Left colon (tissue), 2 donors: ENCODE results near the gene EVC2. TPM values are rescaled to one million over a fixed set of nuclear protein-coding genes. Genes with fewer than 3 reads are reported as not detected.
"Not testable (repeated sequence)": the region's sequence is repeated elsewhere in the genome, so short reads cannot be mapped to it uniquely, and the experiment has no call there.

Source experiments
- ATAC-seq: fragments of 200-7000 bp; cut with Tn5 transposase; one replicate; pipeline ENCODE4 v1.9.1; 2020; ENCODE audit warnings: mild to moderate bottlenecking, moderate library complexity
- DNase-seq, 2 donors: peaks; one replicate each; pipeline ENCODE4 v3.0.0-alpha.2; 2020
- intact Hi-C, 2 donors: fragments of 100-400 bp; cut with DNase I in 1 of 2; cut with micrococcal nuclease in 1 of 2; formaldehyde crosslinking; loops; one replicate each; pipeline versions ENCODE4 v1.11.2 to v1.14.0; 2022; cut with DNase I, micrococcal nuclease
- total RNA-seq, 2 donors: library from RNA; stranded (reverse); fragmentation: NEBNext Ultra II Directional; extraction: Animal tissue kit (Norgen Biotek cat#: 25700); gene quantifications; one replicate each; pipeline ENCODE4 v1.2.1, GENCODE V29; 2021
- donor health status: DM: no; HTN: no; CAD: no.
- donor health status: DM: yes; HTN: yes; CAD: no.

The EVC2 gene
- total RNA-seq, 2 donors from 2014 or later = 0.82 to 1.4 TPM

DNA sequence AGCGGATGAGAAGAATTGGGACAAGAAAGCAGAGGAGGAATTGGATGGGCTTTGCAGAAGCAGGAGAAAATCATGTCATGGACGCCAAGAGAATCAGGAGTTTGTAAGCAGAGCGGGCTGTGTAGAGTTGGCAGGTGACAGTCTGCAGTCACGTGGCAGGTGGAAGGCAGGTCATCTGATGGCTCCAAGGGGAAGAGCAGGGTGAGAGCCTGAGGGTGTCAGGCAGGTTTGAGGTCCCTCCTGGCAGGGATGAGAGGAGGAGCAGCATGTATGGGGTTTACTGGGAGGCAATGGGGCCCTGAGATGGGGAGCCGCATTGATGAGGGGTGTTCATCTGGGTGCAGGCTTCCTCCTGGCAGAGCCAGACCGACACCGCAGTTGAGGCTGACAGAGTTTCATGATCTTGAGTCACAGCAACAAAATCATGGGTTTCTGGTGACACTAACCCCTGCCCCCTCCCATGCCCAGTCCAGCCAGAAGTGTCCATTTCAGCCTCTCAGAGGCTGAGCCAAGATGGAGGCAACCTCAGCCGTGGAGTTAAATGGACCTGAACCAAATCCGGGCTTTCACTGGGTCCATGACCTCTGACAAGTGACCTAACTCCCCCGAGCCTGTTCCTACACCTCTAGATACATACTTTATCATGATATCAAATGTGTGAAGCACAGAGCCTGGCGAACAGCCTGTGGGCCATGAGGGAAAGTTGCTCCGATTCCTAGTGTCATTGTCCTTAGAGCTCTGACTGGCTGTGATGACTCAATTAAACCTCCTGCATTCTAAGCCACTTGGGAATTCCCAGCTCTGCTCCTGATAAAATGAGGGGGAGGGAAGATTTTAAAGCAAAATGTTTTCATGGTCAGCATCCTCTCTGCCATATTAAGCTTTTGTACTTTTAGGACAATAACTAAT is 38.7 kb upstream of the EVC2 start:
- DNase-seq (no peak), ATAC-seq (no peak)
- intact Hi-C loops = no loop called here

GRCh38 chr4:5746250-5746649 is 37.9 kb upstream of the EVC2 start:
- intact Hi-C loops = no loop called here
- ATAC-seq (no peak), DNase-seq (no peak)

- intact Hi-C loops = no loop called here
- ATAC-seq = no peak
- no peak for DNase-seq
These were observed 34.6 kb upstream of the EVC2 start for GRCh38 chr4:5742968-5743367.

DNA sequence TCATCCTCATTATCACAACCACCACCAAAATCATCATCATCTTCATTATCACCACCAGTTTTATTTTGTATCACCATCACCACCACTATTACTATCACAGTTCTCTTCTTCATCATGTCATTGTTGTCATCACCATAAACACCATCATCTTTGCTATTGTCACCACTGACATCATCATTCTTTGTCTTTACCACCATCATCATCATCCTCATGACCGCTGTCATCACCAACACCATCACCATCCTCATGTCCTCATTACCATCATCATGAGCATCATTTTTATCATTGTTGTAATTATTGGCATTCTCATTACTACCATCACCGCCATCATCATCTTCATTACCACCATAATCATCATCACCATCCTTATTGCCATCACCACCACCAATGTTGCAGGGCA is 34.0 kb upstream of the EVC2 start:
- no peak for ATAC-seq
- no peak for DNase-seq
- intact Hi-C loops = no loop called here

DNA sequence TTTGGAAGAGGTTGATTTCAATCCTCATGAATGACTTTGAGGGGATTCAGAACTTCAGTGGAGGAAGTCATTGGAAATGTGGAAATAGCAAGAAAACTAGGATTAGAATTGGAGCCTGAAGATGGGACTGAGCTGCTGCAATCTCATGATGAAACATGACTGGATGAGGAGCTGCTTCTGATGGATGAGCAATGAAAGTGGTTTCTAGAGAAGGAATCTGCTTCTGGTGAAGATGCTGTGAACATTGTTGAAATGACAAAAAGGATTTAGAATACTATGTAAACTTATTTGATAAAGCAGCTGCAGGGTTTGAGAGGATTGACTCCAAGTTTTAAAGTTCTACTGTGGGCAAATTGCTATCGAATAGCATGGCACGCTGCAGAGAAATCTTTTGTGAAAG is 29.7 kb upstream of the EVC2 start:
- intact Hi-C loops = no loop called here
- DNase-seq (no peak), ATAC-seq (no peak)

GRCh38 chr4:5735463-5735862 is 27.1 kb upstream of the EVC2 start:
- DNase-seq (no peak), ATAC-seq (no peak)
- intact Hi-C loops = no loop called here

DNA sequence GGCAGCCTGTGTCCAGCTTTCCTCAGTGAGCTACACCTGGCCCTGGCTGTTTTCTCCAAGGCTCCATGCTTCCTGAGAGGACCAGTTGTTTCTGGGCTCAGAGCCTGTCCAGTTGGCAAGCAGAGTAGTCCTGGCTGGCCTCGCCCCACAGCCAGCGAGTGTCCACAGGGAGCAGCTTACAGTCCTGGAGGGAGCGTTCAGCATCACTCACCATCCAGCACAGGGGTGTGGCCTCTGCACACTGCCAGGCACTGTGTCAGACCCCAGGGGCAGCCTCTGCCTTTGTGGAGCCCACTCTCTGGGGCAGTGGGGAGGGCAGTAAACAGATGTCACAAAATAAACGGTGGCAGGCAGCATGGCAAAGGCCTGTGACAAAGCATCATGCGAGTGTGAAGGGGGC is 26.5 kb upstream of the EVC2 start:
- no peak for ATAC-seq
- DNase-seq = no peak
- intact Hi-C loops = no loop called here

DNA sequence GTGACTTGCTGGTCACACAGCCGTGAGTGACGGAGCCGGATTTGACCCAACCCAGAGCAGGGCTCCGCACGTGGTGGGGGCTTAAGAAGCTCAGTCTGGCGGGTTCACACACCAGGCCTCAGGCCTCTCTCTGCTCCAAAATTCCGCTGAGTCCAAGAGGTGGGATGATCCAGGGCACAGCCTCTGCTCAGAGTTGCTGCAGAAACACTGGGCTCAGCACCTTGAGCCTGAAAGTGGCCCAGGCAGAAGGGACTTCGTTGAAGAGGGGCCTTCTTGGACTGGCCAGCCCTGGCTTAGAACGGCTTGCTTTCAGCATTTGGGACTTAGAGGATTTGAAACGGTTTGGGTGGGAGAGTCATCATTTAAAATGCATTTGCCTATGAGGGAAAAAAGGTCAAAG is 23.8 kb upstream of the EVC2 start:
- intact Hi-C loops = no loop called here
- ATAC-seq (no peak), DNase-seq (no peak)

DNA sequence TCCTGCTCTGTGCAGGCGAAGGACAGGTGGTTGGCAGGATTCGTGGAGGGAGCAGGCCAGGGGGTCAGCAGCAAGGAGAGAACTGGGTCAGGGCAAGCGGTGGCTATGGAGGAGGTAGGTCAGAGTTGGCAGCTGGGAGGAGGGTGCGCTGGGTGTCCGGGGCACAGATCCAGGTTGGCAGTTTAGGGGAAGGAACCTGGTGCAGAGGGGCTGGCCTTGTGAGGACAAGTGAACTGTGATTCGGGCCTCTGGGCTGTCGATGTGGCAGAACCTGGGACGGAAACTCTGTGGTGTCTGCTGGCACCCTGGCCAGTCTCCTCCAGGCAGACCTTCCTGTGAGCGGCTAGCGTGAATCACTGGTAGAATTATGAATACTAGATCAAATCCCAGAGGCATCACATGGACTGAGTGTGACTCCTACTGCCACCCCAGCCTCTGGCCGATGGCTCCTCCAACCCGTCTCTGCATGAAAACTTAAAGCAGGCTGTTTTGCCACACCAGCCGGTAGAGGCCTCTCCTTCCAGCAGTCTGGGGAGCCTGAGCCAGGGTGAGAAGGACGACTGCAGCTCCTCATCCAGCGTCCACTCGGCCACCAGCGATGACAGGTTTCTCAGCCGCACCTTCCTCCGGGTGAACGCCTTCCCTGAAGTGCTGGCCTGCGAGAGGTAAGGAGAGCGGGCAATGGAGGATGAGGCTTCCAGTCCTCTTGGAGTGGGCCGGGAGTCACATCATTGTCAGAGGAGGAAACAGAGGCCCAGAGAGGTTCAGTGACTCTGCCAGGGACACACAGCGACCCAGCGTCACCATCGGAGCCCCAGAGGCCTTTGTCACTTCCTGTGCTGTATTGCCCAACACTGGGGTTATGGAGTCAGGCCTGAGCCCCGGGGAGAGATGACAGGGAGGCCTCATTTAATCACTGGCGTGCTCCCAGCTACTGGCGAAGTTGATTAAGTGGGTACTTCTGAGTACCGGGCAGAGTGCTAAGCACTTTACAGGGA is 22.9 kb upstream of the EVC2 start:
- intact Hi-C loops = no loop called here
- DNase-seq = no peak
- ATAC-seq = no peak

DNA sequence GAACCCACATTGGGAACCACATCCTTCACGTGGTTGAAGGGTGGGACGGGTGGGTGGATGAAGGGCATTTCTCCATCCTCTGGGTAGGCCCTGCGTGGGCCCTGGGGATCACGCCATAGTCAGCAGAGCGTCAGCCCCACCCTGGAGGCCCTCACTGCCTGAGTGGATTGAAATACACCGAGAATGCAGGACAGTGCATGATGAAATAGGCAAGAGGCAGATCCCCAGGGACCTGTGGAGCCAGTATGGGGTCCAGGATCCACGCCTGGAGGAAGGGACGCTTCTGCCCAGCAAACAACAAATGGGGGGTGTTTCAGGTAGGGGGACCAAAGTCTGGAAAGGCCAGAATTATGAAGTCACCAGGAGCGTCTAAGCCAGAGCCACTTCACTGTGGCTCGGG is 22.1 kb upstream of the EVC2 start:
- ATAC-seq (no peak), DNase-seq (no peak)
- intact Hi-C loops = no loop called here

DNA sequence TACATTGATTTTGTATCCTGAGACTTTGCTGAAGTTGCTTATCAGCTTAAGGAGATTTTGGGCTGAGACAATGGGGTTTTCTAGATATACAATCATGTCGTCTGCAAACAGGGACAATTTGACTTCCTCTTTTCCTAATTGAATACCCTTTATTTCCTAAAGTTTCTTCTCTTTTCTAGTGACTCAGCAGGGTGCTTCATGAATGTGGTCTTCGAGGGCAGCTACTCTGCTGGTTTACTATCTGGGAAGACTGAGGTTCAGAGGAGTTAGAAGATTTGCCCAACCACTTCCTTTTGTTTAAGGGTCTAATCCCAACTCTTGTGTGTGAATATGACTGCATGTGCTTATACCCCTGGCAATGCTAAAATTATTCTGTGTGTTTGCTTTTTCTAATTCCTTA is 20.1 kb upstream of the EVC2 start:
- intact Hi-C loops, DNase-seq, ATAC-seq: not testable (repeated sequence)

- no peak for ATAC-seq
- intact Hi-C loops = no loop called here
- DNase-seq = no peak
These were observed 16.0 kb upstream of the EVC2 start for GRCh38 chr4:5724377-5724776.

DNA sequence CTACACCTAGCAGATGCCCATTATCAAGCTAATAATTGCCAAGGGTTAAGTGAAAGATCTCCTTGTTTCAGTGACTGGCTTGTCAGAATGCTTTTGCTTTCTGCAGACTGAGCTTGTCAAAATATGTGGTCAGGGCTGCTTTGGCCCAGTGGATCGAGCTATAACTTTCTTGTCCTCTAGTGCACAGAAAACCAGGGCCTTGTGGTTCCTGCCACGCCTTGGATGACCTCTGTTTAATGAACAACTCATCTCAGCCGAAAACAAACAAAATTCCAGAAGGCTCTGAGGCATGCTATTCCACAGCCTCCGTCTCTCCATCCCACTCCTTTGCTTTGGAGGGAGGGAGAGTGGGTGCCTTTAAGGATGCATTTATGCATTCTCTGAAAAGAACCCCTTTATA is 14.0 kb upstream of the EVC2 start:
- no peak for DNase-seq
- intact Hi-C loops = no loop called here
- no peak for ATAC-seq

- DNase-seq (no peak), ATAC-seq (no peak)
- intact Hi-C loops = no loop called here
These were observed 13.6 kb upstream of the EVC2 start for GRCh38 chr4:5721923-5722322.

DNA sequence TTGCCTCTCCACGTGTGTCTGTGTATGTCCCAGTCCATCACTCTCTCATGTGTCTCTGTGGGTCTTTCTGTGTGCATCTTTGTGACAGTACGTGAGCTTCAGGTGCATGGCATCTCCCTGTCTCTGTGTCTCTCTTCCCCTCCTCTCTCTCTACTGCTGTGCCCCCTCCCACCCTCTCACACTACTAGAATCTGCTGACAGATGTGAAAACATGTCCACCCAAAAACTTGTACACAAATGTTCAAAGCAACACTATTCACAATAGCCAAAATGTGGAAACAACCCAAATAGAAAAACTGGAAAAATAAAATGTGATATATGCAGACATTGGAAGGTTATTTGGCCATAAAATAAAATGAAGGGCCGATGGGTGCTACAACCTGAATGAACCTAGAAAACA is 12.6 kb upstream of the EVC2 start:
- no peak for DNase-seq
- intact Hi-C loops = no loop called here
- ATAC-seq = no peak

DNA sequence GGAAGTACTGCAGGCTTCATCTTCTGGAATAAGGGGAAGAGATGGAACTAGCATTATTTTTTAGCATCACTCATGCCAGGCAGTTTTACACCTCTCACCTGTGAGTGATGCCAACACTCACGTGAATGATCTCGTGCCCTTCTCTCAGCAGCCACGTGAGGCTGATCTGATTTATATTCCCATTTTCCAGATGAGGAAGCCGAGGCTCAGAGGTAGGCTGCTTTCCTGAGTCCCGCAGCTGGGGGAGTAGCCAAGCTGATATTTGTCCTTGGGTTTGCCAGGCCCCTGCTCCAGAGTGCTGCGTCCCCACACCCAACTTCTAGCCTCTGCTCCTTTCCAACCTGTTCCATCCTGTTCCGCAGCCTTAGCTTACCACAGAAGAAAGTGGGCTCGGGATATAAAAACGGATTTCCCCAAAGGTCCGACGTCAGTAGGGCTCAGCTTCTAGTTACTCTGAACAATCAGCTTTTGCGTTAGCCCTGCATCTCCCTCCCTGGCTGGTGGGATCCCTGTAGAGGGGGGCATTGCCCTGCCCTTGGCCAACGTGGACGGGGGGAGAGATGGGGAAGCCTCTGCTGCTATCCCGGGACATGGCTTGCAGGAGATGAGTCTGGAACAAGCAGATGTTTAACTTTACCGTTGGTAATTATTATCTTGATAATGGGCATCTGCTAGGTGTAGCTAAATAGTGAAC is 11.9 kb upstream of the EVC2 start:
- DNase-seq (no peak), ATAC-seq (no peak)
- intact Hi-C loops = no loop called here

- DNase-seq (no peak), ATAC-seq (no peak)
- intact Hi-C loops = no loop called here
These were observed 11.1 kb upstream of the EVC2 start for GRCh38 chr4:5719350-5720055.

GRCh38 chr4:5718411-5718810 is 10.1 kb upstream of the EVC2 start:
- intact Hi-C loops = no loop called here
- ATAC-seq = no peak
- DNase-seq = no peak
